GF-D8 (cell line): ENCODE data around the gene C1QTNF4.
"Not testable (repeated sequence)": the region's sequence is repeated elsewhere in the genome, so short reads cannot be mapped to it uniquely, and the experiment has no call there.

ENCODE experiments used
- DNase-seq: peaks from one replicate; lab custom pipeline; 2025; lab: John Stamatoyannopoulos, UW

The C1QTNF4 gene

GRCh38 chr11:47593934-47594855, at the start of gene C1QTNF4:
Gene C1QTNF4, minus strand, starts transcription at chr11:47594411. Its CDS starts 3,601 bp downstream, at chr11:47590810.
- DNase-seq: no peak

DNA sequence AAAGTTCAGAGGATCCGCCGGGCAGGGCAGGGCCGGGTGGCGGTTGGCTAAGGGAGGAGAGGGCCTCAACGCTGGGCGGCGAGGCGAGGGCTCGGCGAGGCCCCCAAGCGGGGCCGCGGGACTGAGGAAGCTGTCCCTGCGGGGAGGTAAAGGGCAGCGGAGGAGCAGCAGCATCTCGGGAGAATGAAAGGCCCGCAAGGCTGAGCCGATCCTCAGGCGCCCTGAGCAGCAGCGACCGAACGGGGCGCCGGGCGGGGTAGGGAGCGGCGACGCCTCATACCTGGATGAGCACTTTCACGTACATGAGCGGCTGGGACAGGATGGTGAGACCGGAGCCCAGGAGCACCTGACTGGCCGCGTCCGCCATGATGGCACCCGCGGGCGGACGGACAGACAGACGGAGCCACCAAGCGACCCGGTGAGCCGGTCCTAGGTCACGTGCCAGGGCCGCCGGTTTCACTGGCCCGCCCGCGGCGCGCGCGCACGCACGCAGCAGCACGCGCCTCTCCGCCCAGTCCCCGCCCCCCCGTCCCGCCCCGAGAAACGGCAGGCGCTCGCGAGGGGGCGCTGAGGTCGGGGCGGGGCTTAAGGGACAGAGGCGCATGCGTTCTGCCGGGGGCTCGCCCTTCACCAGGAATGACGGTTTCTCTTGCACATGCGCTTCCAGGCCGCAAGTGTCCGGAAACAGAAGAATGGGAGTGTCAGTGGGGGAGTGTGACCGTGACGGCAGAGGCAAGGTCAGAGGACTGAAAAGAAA, 48.1 kb upstream of the C1QTNF4 start, which contains the start of gene MTCH2:
Gene MTCH2, minus strand, starts transcription at position 461 of the 757 bp plus-strand sequence. Its CDS starts 94 bp downstream, at position 367.
- peak; percentile 83 for DNase-seq

GRCh38 chr11:47641600-47642098, 47.4 kb upstream of the C1QTNF4 start:
- no peak for DNase-seq

DNA sequence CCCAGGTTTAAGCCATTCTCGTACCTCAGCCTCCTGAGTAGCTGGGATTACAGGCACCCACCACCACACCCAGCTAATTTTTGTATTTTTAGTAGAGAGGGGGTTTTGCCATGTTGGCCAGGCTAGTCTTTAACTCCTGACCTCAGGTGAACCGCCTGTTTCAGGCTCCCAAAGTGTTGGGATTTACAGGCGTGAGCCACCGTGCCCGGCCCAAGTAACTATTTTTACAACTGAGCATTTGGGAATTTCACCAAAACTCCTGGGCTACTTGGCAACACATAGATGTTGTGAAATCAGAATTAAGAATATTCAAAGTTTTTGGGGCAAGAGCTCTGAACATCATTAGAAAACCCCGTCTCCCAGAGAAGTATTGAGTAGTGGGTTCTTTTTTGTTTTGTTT, 46.3 kb upstream of the C1QTNF4 start:
- not testable (repeated sequence) for DNase-seq

DNA sequence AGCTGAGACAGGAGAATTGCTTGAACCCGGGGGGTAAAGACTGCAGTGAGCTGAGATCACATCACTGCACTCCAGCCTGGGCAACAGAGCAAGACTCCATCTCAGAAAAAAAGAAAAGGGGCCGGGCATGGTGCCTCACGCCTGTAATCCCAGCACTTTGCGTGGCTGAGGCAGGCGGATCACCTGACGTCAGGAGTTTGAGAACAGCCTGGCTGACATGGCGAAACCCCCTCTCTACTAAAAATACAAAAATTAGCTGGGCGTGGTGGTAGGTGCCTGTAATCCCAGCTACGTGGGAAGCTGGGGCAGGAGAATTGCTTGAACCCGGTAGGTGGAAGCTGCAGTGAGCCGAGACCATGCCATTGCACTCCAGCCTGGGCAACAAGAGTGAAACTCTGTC, 42.1 kb upstream of the C1QTNF4 start:
- DNase-seq: not testable (repeated sequence)

GRCh38 chr11:47631473-47631872, 37.3 kb upstream of the C1QTNF4 start:
- DNase-seq: no peak

- no peak for DNase-seq
Observed at GRCh38 chr11:47628026-47628425, 33.8 kb upstream of the C1QTNF4 start.

DNA sequence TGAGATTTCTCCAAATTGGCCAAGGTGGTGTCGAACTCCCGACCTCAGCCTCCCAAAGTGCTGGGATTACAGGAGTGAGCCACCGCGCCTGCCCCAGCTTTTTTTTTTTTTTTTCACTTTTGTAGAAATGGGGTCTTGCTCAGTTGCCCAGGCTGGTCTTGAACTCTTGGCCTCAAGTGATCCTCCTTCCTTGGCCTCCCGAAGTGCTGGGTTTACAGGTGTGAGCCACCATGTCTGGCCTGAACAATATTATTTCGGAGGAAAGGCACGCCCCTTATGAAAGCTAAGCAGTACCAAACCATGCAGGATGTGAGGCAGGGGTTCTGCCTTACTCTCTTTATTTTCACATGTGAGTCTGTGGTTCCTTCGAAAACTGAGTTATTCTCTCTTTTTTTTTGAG, 32.0 kb upstream of the C1QTNF4 start:
- no peak for DNase-seq

- DNase-seq: no peak
Observed at GRCh38 chr11:47620836-47621378, 26.7 kb upstream of the C1QTNF4 start.

DNA sequence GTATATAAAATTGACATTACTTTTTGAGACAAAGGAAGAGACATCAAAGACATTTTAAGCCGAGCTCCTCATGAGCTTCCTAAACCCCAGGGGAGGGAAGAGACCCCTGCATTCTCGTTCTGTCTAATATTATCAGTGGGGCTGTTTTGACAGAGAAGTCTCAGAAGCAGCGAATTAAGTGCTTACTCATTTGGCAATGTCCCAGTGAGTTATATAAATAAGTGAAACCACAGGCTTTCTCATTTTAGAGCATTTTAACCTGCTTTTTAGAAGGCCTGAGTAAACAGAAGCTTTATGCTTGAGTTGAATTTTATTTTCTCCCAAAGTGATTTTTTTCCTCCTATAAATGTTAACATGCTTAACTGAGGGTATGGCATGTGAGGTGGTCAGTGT, 23.2 kb upstream of the C1QTNF4 start:
- DNase-seq: no peak

- DNase-seq: peak; percentile 43
Observed at GRCh38 chr11:47616726-47617416, 22.7 kb upstream of the C1QTNF4 start.

DNA sequence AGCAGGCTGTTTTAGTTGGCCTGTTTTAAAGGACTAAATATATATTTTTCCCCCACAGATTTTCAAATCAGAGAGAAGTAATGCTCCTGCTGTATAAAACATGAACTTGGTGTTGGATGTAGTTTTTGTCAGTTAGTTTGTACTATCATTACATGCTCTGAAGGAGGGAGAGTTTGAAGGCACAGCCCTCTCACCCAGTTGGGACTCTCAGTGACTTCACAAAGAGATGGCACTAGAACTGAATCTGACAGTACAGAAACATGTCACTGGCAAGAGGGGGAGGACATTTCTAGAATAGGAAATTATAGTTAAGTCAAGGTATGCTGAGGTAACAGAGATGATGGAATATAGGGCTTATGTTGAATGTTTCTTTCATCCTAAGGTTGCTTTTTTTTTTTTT, 21.0 kb upstream of the C1QTNF4 start:
- no peak for DNase-seq

GRCh38 chr11:47611348-47611794, 17.2 kb upstream of the C1QTNF4 start:
- peak; percentile 19 for DNase-seq

DNA sequence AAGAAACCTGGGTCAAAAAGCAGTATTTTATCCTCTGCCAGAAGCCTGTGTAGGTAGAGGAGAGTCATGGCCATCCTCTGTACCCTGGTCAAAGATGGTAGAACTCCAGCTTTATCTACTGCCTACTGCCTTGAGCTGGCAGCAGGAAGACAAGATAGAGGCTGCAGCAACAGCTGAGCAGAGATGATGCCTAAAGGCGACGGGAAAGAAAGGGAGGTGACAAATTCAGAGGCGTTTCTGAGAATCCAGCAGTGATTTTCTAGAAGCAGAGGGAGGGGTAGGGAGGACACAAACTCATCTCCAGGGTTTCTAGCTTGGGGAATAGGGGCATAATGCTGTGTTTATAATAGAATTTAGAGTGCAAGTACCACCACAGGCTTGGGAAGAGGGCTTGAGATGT, 15.5 kb upstream of the C1QTNF4 start:
- DNase-seq: no peak

DNA sequence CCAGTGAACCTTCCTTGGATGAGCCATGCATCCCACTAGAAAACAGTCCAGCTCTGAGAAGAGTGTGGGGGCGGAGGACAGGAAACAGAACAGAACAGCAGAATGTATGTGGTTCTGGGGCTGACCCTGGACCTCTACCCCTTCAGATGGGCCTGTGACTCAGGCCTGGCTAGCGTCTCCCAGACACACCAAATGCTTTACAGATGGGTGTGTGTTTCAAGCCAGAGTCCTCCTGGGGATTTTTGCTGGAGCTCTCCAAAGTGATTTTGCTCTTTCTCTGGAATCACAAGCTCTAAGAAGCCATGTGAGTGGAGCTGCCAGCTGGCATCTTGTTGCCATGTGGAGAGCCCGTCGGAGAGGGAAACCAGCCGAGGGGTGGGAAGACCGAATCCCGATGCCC, 13.2 kb upstream of the C1QTNF4 start:
- DNase-seq: no peak

- DNase-seq: no peak
Observed at GRCh38 chr11:47606731-47607130, 12.5 kb upstream of the C1QTNF4 start.

DNA sequence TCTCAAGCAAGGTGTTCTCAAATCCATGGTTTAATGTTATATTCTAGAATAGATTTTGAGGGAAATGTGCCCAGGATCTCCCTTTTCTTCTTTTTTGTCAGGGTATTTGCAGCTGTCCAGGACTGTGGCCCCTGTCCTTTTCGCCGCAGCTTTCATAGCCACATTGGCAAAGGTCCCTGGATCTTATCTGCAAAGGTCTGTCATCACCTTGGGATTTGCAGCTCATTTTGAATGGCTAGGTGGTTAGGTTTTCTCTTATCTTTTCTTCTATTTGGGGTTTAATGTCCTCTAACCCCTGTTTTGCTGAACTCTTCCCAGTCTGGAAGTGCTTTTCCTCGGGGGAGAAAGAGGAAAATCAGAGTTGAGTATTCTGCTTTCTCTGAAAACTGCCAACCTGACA, 11.7 kb upstream of the C1QTNF4 start:
- no peak for DNase-seq

GRCh38 chr11:47603295-47603694, 9.1 kb upstream of the C1QTNF4 start:
- no peak for DNase-seq

DNA sequence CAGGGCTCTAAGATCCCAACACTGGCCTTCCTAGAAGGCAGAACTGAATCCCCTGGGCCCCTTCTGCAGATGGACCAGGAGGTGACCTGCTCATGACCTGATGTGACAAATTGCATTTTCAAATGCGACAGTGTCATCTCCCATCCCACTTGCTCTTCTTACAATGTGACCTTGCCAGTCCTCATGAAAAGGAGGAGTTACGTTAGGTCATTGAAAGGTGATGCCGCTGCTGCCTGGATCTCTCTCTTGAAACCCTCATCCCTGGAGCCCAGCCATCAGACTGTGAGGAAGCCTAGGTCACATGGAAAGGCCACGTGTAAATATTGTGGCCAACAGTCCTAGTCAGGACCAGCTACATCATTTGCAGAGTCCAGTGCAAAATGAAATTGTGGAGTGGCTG, 5.7 kb upstream of the C1QTNF4 start:
- DNase-seq: no peak

- DNase-seq: no peak
Observed at GRCh38 chr11:47595967-47596366, 1.8 kb upstream of the C1QTNF4 start.

DNA sequence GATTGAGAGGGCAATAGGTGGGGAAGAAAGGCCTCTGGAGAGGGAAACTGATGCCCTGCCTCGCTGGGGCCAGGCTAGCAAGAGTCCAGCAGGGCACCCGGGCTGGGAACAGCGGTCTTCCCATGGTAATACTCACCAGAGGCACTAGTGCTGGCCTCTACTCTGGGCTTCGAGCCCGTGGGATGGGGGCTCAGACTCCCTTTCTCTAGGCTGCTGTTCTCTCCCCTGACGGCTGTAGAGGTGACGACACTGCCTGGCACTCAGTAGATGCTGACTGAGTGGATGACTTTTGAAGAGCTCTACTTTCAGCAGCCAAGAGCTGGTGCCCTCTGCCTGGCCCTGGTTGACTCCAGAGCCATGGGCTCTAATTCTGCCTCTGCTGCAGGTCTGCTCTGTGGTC, 818 bp upstream of the C1QTNF4 start:
- no peak for DNase-seq

DNA sequence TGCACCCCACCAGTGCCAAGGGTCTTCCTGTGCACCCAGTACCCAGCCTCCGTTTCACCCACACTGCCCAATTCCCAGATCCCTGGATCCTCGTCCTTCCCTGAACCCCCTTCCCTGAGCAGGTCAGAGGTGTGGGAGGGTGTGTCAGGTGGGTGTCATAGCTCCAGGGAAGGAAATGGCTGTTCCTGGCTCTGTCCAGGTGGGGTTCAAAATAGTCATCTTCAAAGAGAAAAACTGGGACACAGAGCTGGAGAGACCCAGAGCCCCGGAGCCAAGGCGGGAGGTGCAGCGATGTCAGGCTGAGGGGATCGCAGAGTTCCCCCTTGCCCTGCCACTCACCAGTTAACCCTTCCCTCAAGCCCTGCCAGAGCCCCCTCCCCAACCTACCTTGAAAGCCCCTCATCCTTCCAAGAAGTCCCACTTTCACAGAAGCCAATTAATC, 698 bp downstream of the C1QTNF4 start:
- DNase-seq: no peak
